Astrocyte of the hippocampus (primary cell): ENCODE results near the gene HIRA.

Source experiments
- DNase-seq: peaks from one replicate; pipeline ENCODE4 v3.0.0; 2011; ENCODE audit warnings: low read depth, low spot score

The HIRA gene

DNA sequence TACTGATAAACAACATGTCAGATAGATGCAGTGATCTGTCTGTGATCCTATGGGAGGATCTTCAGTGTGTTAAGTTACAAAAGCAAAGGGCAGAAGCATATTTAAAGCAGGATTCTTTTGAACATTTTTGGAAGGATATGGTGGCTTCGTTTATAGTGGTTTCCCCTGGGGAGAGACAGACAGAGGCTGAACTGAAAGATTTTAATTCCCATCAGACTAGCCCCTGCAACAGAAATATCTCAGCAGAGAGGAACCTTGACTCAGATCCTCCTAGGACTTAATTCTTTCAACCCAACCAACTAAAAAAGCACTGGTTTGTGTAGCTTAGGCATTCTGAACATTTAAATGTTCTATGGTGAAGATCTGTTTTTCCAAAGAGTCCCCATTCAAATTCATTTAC lies 145.7 kb downstream of the HIRA start:
- DNase-seq = no peak
